Measurements from ENCODE around the gene SMIM27. TPM values are rescaled to one million over a fixed set of nuclear protein-coding genes. Genes with fewer than 3 reads are reported as not detected.

Gene SMIM27
- total and polyA plus RNA-seq, 9 of the 15 experiments (the other 6 are each of a cell fraction or from before 2014, with no cell fraction given) = 2.9 to 16.1 (median 7.9) TPM

GRCh38 chr9:32554107-32554506, 2.0 kb downstream of the SMIM27 start (continued):
- TF ChIP-seq, protein P1, sequence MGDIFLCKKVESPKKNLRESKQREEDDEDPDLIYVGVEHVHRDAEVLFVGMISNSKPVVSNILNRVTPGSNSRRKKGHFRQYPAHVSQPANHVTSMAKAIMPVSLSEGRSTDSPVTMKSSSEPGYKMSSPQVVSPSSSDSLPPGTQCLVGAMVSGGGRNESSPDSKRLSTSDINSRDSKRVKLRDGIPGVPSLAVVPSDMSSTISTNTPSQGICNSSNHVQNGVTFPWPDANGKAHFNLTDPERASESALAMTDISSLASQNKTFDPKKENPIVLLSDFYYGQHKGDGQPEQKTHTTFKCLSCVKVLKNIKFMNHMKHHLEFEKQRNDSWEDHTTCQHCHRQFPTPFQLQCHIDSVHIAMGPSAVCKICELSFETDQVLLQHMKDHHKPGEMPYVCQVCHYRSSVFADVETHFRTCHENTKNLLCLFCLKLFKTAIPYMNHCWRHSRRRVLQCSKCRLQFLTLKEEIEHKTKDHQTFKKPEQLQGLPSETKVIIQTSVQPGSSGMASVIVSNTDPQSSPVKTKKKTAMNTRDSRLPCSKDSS (IDR thresholded peaks at IDR 0.05; ENCODE audit: low read depth, partially characterized antibody) = no peak
- TF ChIP-seq ATF4 (CRISPR knock-in tag; IDR thresholded peaks at IDR 0.05) = no peak
- no peak for TF ChIP-seq CTCFL (IDR thresholded peaks at IDR 0.05; ENCODE audit: borderline replicate concordance, insufficient read depth, low read depth, low read length, poor library complexity, severe bottlenecking)
- TF ChIP-seq CHD7 (IDR thresholded peaks at IDR 0.05; ENCODE audit: low read depth, low read length) = no peak
- no peak for TF ChIP-seq ZNF77 (CRISPR knock-in tag; IDR thresholded peaks at IDR 0.05)
- TF ChIP-seq ZNF197 (CRISPR knock-in tag; IDR thresholded peaks at IDR 0.05; ENCODE audit: low read depth) = 0 out of 2 replicates have a peak, but pooled peaks have one; percentile 43
- TF ChIP-seq CCAR2 (IDR thresholded peaks at IDR 0.05; ENCODE audit: low read depth, low read length) = no peak
- peak; percentile 26; the same call in 1 of the 2 replicates for TF ChIP-seq SOX6 (IDR thresholded peaks at IDR 0.05)
- peak; percentile 76 for TF ChIP-seq NCOR1 (IDR thresholded peaks at IDR 0.05)
- TF ChIP-seq ZNF347 (CRISPR knock-in tag; IDR thresholded peaks at IDR 0.05; ENCODE audit: low read depth) = no peak
- no peak for TF ChIP-seq FOS (IDR thresholded peaks at IDR 0.05; ENCODE audit: extremely low read depth, insufficient read length)
- no peak for TF ChIP-seq NFE2L1 (tag; IDR thresholded peaks at IDR 0.05; ENCODE audit: borderline replicate concordance, low read depth)
